ENCODE measurements around the gene KIF7. TPM values are rescaled to one million over a fixed set of nuclear protein-coding genes. Genes with fewer than 3 reads are reported as not detected.

The KIF7 gene
- polyA plus RNA-seq, 3 donors: not detected

GRCh38 chr15:89666858-89667705 lies 11.8 kb upstream of the KIF7 start:
- H3K4me3 ChIP-seq (replicated peaks in 1 of 3; ENCODE audit: low read depth in 2 of 3, low read length in 3 of 3): no peak overlapping the region
- Mint-ChIP-seq H3K27ac (no peak overlapping the region), H3K4me3 (no peak overlapping the region), H3K27me3 (ENCODE audit: low read depth in 3 of 3) (peaks cover 12 to 22% (median 20%) of the 10 kb centered on the region in 3 donors), H3K36me3 (peaks cover 0 to 3% of the 10 kb centered on the region in 2 donors), H3K4me1 (peaks cover 9% of the 10 kb centered on the region), H3K9me3 (peaks cover 0 to 6% (median 0%) of the 10 kb centered on the region in 7 donors)
- no peak for TF ChIP-seq CTCF (IDR thresholded peaks at IDR 0.05)
- H3K27ac ChIP-seq (ENCODE audit: low read depth in 1 of 2, low read length in 2 of 2): no peak overlapping the region
- peaks cover 5 to 17% of the 10 kb centered on the region in 2 donors for H3K27me3 ChIP-seq (ENCODE audit: control insufficient read depth in 2 of 2, insufficient read depth in 2 of 2, low read length in 2 of 2)
- no peak overlapping the region for H3K9ac ChIP-seq (ENCODE audit: insufficient read depth, low read length, poor library complexity, severe bottlenecking)
- H3K79me2 ChIP-seq (ENCODE audit: insufficient read depth, low read length): no peaks in the 10 kb centered on the region
- no peak overlapping the region for H2AFZ ChIP-seq (ENCODE audit: insufficient read depth, low read depth, low read length, poor library complexity, severe bottlenecking)
- no peaks in the 10 kb centered on the region for H3K9me3 ChIP-seq (replicated peaks in 1 of 2; ENCODE audit: control insufficient read depth in 1 of 2, insufficient read depth in 1 of 2, low read length in 2 of 2)
- no peaks in the 10 kb centered on the region for H4K20me1 ChIP-seq (ENCODE audit: insufficient read depth, low read length)
- no peak overlapping the region for H3K4me2 ChIP-seq (replicated peaks; ENCODE audit: extremely low read depth, low read length, poor library complexity, severe bottlenecking)
- intact Hi-C loops (cut with micrococcal nuclease): no loop called here
- no peaks in the 10 kb centered on the region for H3K36me3 ChIP-seq (replicated peaks in 1 of 2; ENCODE audit: control insufficient read depth in 1 of 2, insufficient read depth in 2 of 2, low read length in 2 of 2)
- 94% methylated on average over 10 of the region's 13 CpGs for WGBS (ENCODE audit: insufficient coverage)
- DNase-seq: no peak
- H3K4me1 ChIP-seq (ENCODE audit: control insufficient read depth in 1 of 2, insufficient read depth in 2 of 2, low read length in 2 of 2): peaks cover 6% of the 10 kb centered on the region in 2 donors

DNA sequence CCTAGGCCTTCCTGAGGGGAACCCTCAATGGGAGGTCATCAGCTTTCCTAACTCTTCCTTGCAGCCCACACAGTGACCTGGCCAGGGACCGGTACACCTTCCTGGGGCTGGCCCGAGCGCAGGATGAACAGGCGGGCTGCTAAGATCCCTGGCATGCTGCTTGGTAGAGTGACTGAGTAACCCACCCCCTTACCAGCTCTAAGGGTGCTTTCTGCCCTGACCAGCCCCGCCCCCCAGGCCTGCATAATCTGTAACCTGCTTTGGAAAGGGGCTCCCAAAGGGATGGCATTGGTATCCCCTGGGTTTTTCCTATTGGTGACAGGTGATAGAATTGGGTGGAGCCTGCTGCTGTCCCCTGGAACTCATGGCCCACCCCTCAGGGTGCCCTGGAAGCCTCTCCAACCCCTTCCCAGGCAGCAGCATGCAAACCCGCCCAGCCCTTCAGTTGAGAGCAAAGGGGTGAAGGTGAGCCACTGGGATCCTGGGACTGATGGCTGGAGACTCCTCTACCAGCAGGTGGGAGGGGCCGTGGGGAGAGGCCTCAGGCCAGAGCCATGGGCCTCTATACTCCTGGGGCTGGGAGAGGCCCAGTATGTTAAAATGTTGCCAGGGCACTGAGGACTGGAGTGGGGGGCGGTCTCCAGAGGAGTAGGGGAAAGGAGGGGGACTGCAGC lies 11.1 kb upstream of the KIF7 start:
- H3K27me3 Mint-ChIP-seq (ENCODE audit: low read depth in 3 of 3): peaks cover 12 to 22% (median 21%) of the 10 kb centered on the region in 3 donors
- no peak overlapping the region for H3K27ac ChIP-seq (ENCODE audit: low read depth in 1 of 2, low read length in 2 of 2)
- H3K4me3 Mint-ChIP-seq: peak overlapping the region; percentile 61 to 67

More for the DNA sequence above, 11.1 kb upstream of the KIF7 start:
- no peak for TF ChIP-seq CTCF (IDR thresholded peaks at IDR 0.05)
- Histone ChIP-seq H3K9ac (ENCODE audit: insufficient read depth, low read length, poor library complexity, severe bottlenecking) (peak overlapping the region; percentile 27), H2AFZ (ENCODE audit: insufficient read depth, low read depth, low read length, poor library complexity, severe bottlenecking) (peak overlapping the region; percentile 86), H3K9me3 (replicated peaks in 1 of 2; ENCODE audit: control insufficient read depth in 1 of 2, insufficient read depth in 1 of 2, low read length in 2 of 2) (no peaks in the 10 kb centered on the region), H3K4me2 (replicated peaks; ENCODE audit: extremely low read depth, low read length, poor library complexity, severe bottlenecking) (peak overlapping the region; percentile 77), H3K36me3 (replicated peaks in 1 of 2; ENCODE audit: control insufficient read depth in 1 of 2, insufficient read depth in 2 of 2, low read length in 2 of 2) (no peaks in the 10 kb centered on the region), H4K20me1 (ENCODE audit: insufficient read depth, low read length) (no peaks in the 10 kb centered on the region), H3K79me2 (ENCODE audit: insufficient read depth, low read length) (no peaks in the 10 kb centered on the region), H3K4me1 (ENCODE audit: control insufficient read depth in 1 of 2, insufficient read depth in 2 of 2, low read length in 2 of 2) (peaks cover 6% of the 10 kb centered on the region in 2 donors), H3K4me3 (replicated peaks in 1 of 3; ENCODE audit: low read depth in 2 of 3, low read length in 3 of 3) (peak overlapping the region in 1 of 3 experiments; percentile 65), H3K27me3 (ENCODE audit: control insufficient read depth in 2 of 2, insufficient read depth in 2 of 2, low read length in 2 of 2) (peaks cover 5 to 17% of the 10 kb centered on the region in 2 donors)
- Mint-ChIP-seq H3K9me3 (peaks cover 0 to 6% (median 0%) of the 10 kb centered on the region in 7 donors), H3K36me3 (peaks cover 0 to 3% of the 10 kb centered on the region in 2 donors), H3K4me1 (peaks cover 9% of the 10 kb centered on the region), H3K27ac (no peak overlapping the region)
- DNase-seq: no peak
- intact Hi-C loops (cut with micrococcal nuclease): no loop called here
- WGBS (ENCODE audit: insufficient coverage): 100% methylated on average over 3 of the region's 8 CpGs
